Measurements from ENCODE around the gene ADORA1. TPM values are rescaled to one million over a fixed set of nuclear protein-coding genes. Genes with fewer than 3 reads are reported as not detected.

The ADORA1 gene
- total RNA-seq, 1 donor from 2014 or later: 2.7 TPM

GRCh38 chr1:203171341-203172183, 44.0 kb downstream of the ADORA1 start:
- DNase-seq (ENCODE audit: low spot score): no peak

GRCh38 chr1:203172184-203173010, 44.9 kb downstream of the ADORA1 start:
- DNase-seq (ENCODE audit: low spot score): no peak

GRCh38 chr1:203173011-203173555, 45.6 kb downstream of the ADORA1 start:
- no peak for DNase-seq (ENCODE audit: low spot score)

- no peak for DNase-seq (ENCODE audit: low spot score)
Observed at GRCh38 chr1:203173566-203173965, 46.0 kb downstream of the ADORA1 start.

GRCh38 chr1:203174324-203174985, 46.9 kb downstream of the ADORA1 start:
- no peak for DNase-seq (ENCODE audit: low spot score)

GRCh38 chr1:203175237-203175826, 47.8 kb downstream of the ADORA1 start, which contains the start of gene MYBPH:
MYBPH (minus strand) TSS chr1:203175826; CDS start chr1:203175755, 71 bp downstream.
- DNase-seq (ENCODE audit: low spot score): no peak

- no peak for DNase-seq (ENCODE audit: low spot score)
Observed at GRCh38 chr1:203175827-203176241, 48.3 kb downstream of the ADORA1 start.

GRCh38 chr1:203176273-203177035, 48.9 kb downstream of the ADORA1 start:
- no peak for DNase-seq (ENCODE audit: low spot score)

- DNase-seq (ENCODE audit: low spot score): no peak
Observed at GRCh38 chr1:203177036-203177405, 49.5 kb downstream of the ADORA1 start.

- DNase-seq (ENCODE audit: low spot score): no peak
Observed at GRCh38 chr1:203177470-203178039, 50.0 kb downstream of the ADORA1 start.

GRCh38 chr1:203178083-203178482, 50.6 kb downstream of the ADORA1 start:
- no peak for DNase-seq (ENCODE audit: low spot score)

GRCh38 chr1:203178821-203179666, 51.5 kb downstream of the ADORA1 start:
- DNase-seq (ENCODE audit: low spot score): no peak

GRCh38 chr1:203179667-203180005, 52.1 kb downstream of the ADORA1 start:
- DNase-seq (ENCODE audit: low spot score): no peak

GRCh38 chr1:203180611-203181330, 53.2 kb downstream of the ADORA1 start:
- DNase-seq (ENCODE audit: low spot score): no peak

- DNase-seq (ENCODE audit: low spot score): no peak
Observed at GRCh38 chr1:203181586-203182386, 54.3 kb downstream of the ADORA1 start.

- DNase-seq (ENCODE audit: low spot score): no peak
Observed at GRCh38 chr1:203182387-203182953, 54.9 kb downstream of the ADORA1 start.

- DNase-seq (ENCODE audit: low spot score): no peak
Observed at GRCh38 chr1:203183828-203184227, 56.3 kb downstream of the ADORA1 start.
